Duodenal mucosa (tissue), 2 donors: ENCODE measurements around the gene OR8J1.

Experiments used
- H3K27ac ChIP-seq: one replicate; pipeline ENCODE4 v1.7.0; 2013; ENCODE audit warnings: low read depth, low read length
- H3K27me3 ChIP-seq, 2 donors: one replicate each; pipeline ENCODE4 v1.7.0; 2013; ENCODE audit warnings: low read length in 2 of 2, control low read depth in 1 of 2; ENCODE audit not compliant: insufficient read depth in 2 of 2, control insufficient read depth in 1 of 2
- H3K36me3 ChIP-seq, 2 donors: one replicate each; pipeline ENCODE4 v1.7.0; 2013; ENCODE audit warnings: low read length in 2 of 2, control low read depth in 1 of 2; ENCODE audit not compliant: insufficient read depth in 2 of 2, control insufficient read depth in 1 of 2
- H3K4me1 ChIP-seq, 2 donors: one replicate each; pipeline ENCODE4 v1.7.0; 2013; ENCODE audit warnings: low read length in 2 of 2, control low read depth in 1 of 2; ENCODE audit not compliant: insufficient read depth in 2 of 2, control insufficient read depth in 1 of 2
- H3K4me3 ChIP-seq, 2 donors: one replicate each; pipeline ENCODE4 v1.7.0; 2013; ENCODE audit warnings: low read length in 2 of 2, low read depth in 1 of 2
- H3K9ac ChIP-seq, 2 donors: one replicate each; pipeline ENCODE4 v1.7.0; 2013; ENCODE audit warnings: low read length in 2 of 2, low read depth in 1 of 2
- H3K9me3 ChIP-seq, 2 donors: one replicate each; pipeline ENCODE4 v1.7.0; 2013; ENCODE audit warnings: low read length in 2 of 2, control low read depth in 1 of 2; ENCODE audit not compliant: control insufficient read depth in 1 of 2

OR8J1 gene, protein sequence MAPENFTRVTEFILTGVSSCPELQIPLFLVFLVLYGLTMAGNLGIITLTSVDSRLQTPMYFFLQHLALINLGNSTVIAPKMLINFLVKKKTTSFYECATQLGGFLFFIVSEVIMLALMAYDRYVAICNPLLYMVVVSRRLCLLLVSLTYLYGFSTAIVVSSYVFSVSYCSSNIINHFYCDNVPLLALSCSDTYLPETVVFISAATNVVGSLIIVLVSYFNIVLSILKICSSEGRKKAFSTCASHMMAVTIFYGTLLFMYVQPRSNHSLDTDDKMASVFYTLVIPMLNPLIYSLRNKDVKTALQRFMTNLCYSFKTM

GRCh38 chr11:56353991-56354390 lies at the start of gene OR8J1:
Gene OR8J1, plus strand, starts transcription at chr11:56354291. Its CDS starts 5,956 bp downstream, at chr11:56360247.
- Histone ChIP-seq H3K27ac (no peak within 1 kb of the TSS), H3K4me3 (no peak within 1 kb of the TSS), H3K27me3 (no peaks in the 10 kb centered on the region), H3K36me3 (no peaks in the 10 kb centered on the region), H3K9ac (no peak within 1 kb of the TSS), H3K9me3 (no peaks in the 10 kb centered on the region), H3K4me1 (no peaks in the 10 kb centered on the region)

- Histone ChIP-seq H3K27me3 (no peaks in the 10 kb centered on the region), H3K4me3 (no peak overlapping the region)
Observed at GRCh38 chr11:56307836-56308235, 46.3 kb upstream of the OR8J1 start.

DNA sequence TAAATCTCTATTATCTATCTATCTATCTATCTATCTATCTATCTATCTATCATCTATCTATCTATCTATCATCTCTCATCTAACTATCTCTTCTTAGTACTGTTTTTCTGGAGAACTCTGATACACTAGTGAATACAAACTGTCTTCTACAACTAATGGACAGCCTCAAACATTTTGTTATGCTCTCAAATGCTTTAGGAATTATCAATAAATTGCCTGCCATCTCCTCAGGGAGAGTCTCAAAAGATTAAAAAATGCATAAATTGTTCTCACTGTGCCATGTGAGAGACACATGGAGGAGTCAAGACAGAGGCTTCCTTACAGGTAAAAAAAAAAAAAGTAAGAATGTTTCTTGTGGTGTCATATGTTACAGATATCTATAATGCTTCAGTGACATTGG lies 39.2 kb upstream of the OR8J1 start, which contains the start of gene OR8K3:
Gene OR8K3, plus strand, starts transcription at position 301 of the 400 bp plus-strand sequence. CDS start 3,163 bp downstream, outside the sequence.
- no peaks in the 10 kb centered on the region for H3K27me3 ChIP-seq
- H3K9me3 ChIP-seq: peaks cover 8 to 12% of the 10 kb centered on the region in 2 donors
- H3K4me3 ChIP-seq: no peak within 1 kb of the TSS
- no peak within 1 kb of the TSS for H3K9ac ChIP-seq
- no peaks in the 10 kb centered on the region for H3K4me1 ChIP-seq
- no peaks in the 10 kb centered on the region for H3K36me3 ChIP-seq
- no peak within 1 kb of the TSS for H3K27ac ChIP-seq

More at GRCh38 chr11:56307836-56308235, 46.3 kb upstream of the OR8J1 start:
- Histone ChIP-seq H3K9ac (no peak overlapping the region), H3K4me1 (no peaks in the 10 kb centered on the region), H3K9me3 (peaks cover 17 to 28% of the 10 kb centered on the region in 2 donors), H3K36me3 (no peaks in the 10 kb centered on the region), H3K27ac (no peak overlapping the region)

- no peak overlapping the region for H3K4me3 ChIP-seq
- no peak overlapping the region for H3K27ac ChIP-seq
- no peaks in the 10 kb centered on the region for H3K27me3 ChIP-seq
- no peaks in the 10 kb centered on the region for H3K36me3 ChIP-seq
- peaks cover 5 to 11% of the 10 kb centered on the region in 2 donors for H3K9me3 ChIP-seq
- H3K4me1 ChIP-seq: no peaks in the 10 kb centered on the region
- no peak overlapping the region for H3K9ac ChIP-seq
Observed at GRCh38 chr11:56331861-56332491, 22.1 kb upstream of the OR8J1 start.

GRCh38 chr11:56333156-56333555 lies 20.9 kb upstream of the OR8J1 start:
- Histone ChIP-seq H3K36me3 (no peaks in the 10 kb centered on the region), H3K27ac (no peak overlapping the region), H3K9ac (no peak overlapping the region), H3K27me3 (no peaks in the 10 kb centered on the region), H3K9me3 (peaks cover 8 to 11% of the 10 kb centered on the region in 2 donors), H3K4me3 (no peak overlapping the region), H3K4me1 (no peaks in the 10 kb centered on the region)

DNA sequence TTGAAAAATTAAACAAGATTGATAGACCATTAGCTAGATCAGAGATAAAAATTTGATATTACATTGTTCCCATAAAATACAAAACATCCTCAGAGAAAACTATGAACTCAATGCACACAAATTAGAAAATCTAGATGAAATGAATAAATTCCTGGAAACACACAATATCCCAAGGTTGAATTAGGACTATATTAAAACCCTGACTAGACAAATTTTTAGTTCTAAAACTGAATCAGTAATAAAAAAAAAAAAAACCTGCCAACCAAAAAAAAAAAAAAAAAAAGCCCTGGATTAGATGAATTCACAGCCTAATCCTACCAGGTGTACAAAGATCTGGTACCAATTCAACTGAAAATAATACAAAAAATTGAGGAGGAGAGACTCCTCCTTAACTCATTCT lies 13.8 kb upstream of the OR8J1 start:
- H3K27me3 ChIP-seq: no peaks in the 10 kb centered on the region
- H3K27ac ChIP-seq: no peak overlapping the region
- H3K9me3 ChIP-seq: peaks cover 10 to 13% of the 10 kb centered on the region in 2 donors
- no peaks in the 10 kb centered on the region for H3K36me3 ChIP-seq
- no peaks in the 10 kb centered on the region for H3K4me1 ChIP-seq
- no peak overlapping the region for H3K9ac ChIP-seq
- H3K4me3 ChIP-seq: no peak overlapping the region

GRCh38 chr11:56345739-56346138 lies 8.4 kb upstream of the OR8J1 start, which contains the start of gene OR8K1:
Gene OR8K1, plus strand, starts transcription at chr11:56346039. Its CDS starts 0 bp downstream, at chr11:56346039.
- peaks cover 5 to 7% of the 10 kb centered on the region in 2 donors for H3K9me3 ChIP-seq
- no peaks in the 10 kb centered on the region for H3K4me1 ChIP-seq
- H3K36me3 ChIP-seq: no peaks in the 10 kb centered on the region
- H3K4me3 ChIP-seq: no peak within 1 kb of the TSS
- no peak within 1 kb of the TSS for H3K27ac ChIP-seq
- no peaks in the 10 kb centered on the region for H3K27me3 ChIP-seq
- no peak within 1 kb of the TSS for H3K9ac ChIP-seq

DNA sequence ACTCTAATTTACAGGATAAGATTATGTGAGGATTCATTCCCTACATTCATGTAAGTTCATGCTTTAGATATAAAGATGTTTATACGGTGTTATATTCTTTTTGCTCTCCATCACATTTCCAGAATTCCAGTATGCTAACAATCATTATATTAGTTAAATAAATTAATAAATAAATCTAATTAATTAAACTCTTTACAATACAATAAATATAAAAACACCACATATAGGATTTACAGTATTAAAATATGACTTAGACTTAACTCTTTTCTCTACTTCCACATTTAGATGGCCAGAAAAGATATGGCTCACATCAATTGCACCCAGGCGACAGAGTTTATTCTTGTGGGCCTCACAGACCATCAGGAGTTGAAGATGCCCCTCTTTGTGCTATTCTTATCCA lies 21.2 kb downstream of the OR8J1 start, which contains the start of gene OR8U1:
Gene OR8U1, plus strand, starts transcription at position 301 of the 400 bp plus-strand sequence. Its CDS starts 0 bp downstream, at position 301.
- no peaks in the 10 kb centered on the region for H3K27me3 ChIP-seq
- peaks cover 7 to 16% of the 10 kb centered on the region in 2 donors for H3K9me3 ChIP-seq
- H3K4me3 ChIP-seq: no peak within 1 kb of the TSS
- H3K9ac ChIP-seq: no peak within 1 kb of the TSS
- H3K4me1 ChIP-seq: no peaks in the 10 kb centered on the region
- no peaks in the 10 kb centered on the region for H3K36me3 ChIP-seq
- H3K27ac ChIP-seq: no peak within 1 kb of the TSS

GRCh38 chr11:56380120-56380519 lies 26.0 kb downstream of the OR8J1 start:
- Histone ChIP-seq H3K4me1 (no peaks in the 10 kb centered on the region), H3K4me3 (no peak overlapping the region), H3K27me3 (no peaks in the 10 kb centered on the region), H3K36me3 (no peaks in the 10 kb centered on the region), H3K27ac (no peak overlapping the region), H3K9me3 (peaks cover 8 to 15% of the 10 kb centered on the region in 2 donors), H3K9ac (no peak overlapping the region)

- Histone ChIP-seq H3K9me3 (peaks cover 2 to 10% of the 10 kb centered on the region in 2 donors), H3K9ac (no peak overlapping the region), H3K4me3 (no peak overlapping the region), H3K27ac (no peak overlapping the region), H3K27me3 (no peaks in the 10 kb centered on the region), H3K36me3 (no peaks in the 10 kb centered on the region), H3K4me1 (no peaks in the 10 kb centered on the region)
Observed at GRCh38 chr11:56394381-56394780, 40.3 kb downstream of the OR8J1 start.
